ENCODE measurements around the gene PLEKHN1.

GRCh38 chr1:941588-942383 lies 24.5 kb upstream of the PLEKHN1 start:
- TF ChIP-seq CTCF (conservative IDR thresholded peaks at IDR 0.05; ENCODE audit: low read length) (no peak), EZH2phosphoT487 (IDR thresholded peaks at IDR 0.05; ENCODE audit: borderline replicate concordance, low read depth, low read length) (peak; percentile 31; the same call in 1 of the 2 replicates)
